Fibroblast of skin of left biceps (primary cell): ENCODE results near the gene CPLANE2.
"Not testable (repeated sequence)": the region's sequence is repeated elsewhere in the genome, so short reads cannot be mapped to it uniquely, and the experiment has no call there.

Experiments
- DNase-seq, 2 experiments: peaks; one replicate each; pipeline ENCODE4 v3.0.0-alpha.2; 2013; ENCODE audit warnings: low read depth in 2 of 2

Gene CPLANE2

DNA sequence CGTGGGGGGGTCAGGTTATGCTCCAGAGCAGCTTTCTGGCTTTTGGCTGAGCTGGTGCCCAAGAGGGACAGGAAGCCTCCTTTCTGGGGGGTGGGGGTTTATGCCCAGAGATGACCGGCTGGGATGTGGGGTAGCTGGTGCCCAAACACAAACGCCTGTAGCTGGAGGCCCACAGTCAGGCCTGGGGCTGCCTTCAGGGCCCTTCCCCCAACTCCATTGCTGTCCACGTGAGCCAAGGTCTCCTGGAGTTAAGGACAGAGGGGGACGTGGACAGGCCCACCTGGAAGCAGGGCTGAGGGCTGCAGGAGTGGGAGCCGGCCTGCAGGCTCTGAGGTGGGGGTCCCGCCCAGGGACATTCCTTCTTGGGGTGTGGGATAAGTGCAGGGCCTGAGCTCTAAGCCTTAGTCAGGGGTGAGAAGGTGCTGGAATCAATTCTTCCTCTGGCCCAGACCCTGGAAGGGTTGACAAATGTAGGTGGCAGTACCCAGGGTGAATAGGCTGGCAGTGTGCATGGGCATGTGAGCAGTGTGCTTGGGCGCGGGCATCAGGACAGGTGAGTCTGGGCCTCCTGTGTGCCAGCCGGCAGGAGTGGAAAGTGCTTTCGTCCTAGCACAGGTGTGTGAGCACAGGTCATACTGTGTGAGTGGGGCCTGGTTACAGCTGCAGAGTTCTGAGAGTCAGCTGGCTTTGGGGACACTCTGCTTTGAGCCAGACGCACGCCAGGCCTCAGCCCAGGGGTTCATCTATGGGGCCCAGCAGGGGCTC lies 6.8 kb downstream of the CPLANE2 start:
- DNase-seq = no peak

DNA sequence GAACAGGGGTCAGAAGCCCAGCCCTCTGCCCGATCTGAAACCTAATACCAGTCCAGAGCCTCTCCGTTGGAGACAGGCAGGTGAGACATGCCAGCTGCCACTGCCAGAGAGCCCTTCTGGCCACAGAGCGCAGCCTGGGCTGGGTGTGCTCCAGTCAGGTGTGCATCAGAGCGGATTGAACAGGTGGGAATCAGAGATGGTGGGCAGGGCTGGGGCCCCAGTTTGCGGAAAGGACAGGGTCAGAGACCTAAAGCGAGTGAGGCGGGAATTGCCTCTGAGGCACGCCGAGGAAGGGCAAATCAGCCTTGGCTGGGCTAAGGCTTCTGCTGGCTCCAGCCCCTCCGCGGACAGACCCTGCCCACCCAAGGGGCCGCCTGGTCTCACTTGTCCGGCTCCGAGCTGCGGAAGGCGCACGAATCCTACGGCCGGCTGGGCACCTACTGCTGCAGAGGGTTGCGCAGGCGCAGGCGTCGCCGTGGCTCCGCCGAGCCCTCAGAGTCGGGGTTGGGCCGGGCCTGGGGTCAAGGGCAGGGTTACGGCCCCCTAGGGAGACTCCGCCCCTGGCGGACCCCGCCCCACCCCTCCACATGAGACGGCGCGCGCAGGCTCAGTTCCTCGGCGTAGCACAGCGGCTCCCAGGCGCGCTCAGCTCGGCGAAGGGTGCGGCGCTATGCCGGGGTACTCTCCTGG lies 10.3 kb downstream of the CPLANE2 start:
- no peak for DNase-seq

DNA sequence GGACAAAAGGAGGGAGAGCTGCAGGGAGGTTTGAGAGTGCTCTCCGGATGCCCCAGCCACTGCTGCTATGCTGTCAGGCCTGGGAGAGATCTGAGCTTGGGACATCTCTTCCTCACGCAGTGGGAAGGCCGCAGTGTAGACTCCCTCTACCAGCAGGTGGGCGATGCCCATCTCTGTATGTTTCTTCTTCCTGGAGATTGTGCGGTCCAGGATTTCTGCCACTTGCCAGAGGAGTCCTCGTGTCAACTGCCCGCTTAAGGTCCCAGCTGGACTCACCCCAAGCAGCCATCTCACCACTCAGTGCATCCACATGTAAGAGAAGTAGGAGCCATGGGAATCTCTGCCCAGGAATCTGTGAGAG lies 10.9 kb downstream of the CPLANE2 start:
- DNase-seq = no peak

DNA sequence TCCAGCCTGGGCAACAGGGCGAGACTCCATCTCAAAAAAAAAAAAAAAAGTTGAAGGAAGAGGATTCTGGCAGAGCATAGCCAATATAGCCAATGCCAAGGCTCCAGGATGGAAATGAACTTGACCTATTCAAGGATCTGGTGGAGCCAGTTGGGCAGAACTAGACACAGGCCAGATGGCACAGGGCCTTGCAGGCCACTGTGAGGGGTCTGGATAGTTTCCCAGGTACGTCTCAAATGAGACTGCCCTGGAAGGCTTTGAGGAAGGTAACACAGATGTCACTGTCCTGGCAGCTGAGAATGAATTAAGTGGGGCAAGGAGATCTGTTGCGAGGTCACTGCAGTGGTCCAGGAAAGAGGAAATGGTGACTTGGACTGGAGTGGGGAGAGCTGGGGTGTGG lies 12.5 kb downstream of the CPLANE2 start:
- no peak for DNase-seq

DNA sequence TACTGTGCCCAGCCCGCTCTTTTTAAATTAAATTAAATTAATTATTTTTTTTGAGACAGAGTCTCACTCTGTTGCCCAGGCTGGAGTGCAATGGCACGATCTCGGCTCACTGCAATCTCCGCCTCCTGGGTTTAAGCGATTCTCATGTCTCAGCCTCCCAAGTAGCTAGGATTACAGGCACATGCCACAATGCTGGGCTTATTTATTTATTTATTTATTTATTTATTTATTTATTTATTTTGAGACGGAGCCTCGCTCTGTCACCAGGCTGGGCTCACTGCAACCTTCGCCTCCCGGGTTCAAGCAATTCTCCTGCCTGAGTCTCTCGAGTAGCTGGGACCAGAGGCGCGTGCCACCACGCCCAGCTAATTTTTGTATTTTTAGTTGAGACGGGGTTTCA lies 14.3 kb downstream of the CPLANE2 start:
- not testable (repeated sequence) for DNase-seq

DNA sequence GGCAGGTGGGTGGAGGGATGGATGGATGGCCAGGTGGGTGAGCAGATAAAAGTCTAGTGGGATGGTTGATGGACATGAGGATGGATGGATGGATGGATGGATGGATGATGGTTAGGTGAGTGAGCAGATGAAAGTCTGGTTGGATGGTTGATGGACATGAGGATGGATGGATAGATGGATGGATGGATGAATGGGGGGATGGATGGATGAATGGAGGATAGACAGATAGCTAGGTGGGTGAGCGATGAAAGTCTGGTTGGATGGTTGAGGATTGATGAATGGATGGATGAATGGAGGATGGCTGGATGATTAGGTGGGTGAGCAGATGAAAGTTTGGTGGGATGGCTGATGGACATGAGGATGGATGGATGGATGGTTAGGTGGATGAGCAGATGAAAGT lies 15.5 kb downstream of the CPLANE2 start:
- DNase-seq = no peak

DNA sequence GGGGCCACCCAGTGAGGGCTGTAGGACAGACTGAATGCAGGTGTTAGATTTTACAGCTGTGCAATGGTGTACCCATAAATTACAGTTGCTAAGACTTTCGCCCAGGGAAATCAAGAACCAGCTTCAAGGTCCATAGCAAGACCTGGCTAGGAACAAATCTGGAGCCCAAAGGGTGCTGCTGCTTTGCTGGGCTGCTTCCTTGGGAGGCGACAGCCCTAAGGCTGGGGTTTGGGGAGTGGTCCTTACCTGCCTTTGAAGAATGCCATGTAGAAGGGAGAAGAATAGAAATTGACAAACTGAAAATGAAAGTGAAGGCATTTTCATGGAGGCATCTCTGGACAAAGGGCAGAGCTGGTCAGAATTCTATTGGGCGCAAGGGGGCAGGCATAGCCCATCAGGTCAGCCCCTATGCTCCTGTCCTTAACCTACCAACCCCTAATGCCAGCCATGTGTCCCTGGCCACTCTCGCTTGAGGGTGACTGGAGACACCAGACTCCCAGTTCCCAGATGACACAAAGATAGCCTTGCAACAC lies 16.9 kb downstream of the CPLANE2 start:
- no peak for DNase-seq

DNA sequence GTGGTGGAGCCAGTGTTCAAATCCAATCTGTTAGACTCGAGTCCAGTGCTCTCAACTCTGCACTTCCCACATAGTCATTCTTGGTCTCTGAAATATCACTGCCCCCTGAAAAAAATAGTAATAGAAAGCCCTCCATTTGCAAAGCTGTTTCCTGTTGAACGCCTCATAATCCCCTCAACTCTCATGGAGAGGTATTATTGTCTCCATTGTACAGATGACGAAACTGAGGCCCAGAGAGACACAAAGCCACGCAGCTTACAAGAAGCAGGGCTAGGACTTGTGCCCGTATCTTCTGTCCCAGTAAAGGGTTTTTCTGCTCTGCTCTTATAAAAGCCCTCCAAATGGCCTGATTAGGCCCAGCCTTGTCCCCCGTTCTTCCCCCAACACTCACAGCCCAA lies 18.3 kb downstream of the CPLANE2 start:
- no peak for DNase-seq

DNA sequence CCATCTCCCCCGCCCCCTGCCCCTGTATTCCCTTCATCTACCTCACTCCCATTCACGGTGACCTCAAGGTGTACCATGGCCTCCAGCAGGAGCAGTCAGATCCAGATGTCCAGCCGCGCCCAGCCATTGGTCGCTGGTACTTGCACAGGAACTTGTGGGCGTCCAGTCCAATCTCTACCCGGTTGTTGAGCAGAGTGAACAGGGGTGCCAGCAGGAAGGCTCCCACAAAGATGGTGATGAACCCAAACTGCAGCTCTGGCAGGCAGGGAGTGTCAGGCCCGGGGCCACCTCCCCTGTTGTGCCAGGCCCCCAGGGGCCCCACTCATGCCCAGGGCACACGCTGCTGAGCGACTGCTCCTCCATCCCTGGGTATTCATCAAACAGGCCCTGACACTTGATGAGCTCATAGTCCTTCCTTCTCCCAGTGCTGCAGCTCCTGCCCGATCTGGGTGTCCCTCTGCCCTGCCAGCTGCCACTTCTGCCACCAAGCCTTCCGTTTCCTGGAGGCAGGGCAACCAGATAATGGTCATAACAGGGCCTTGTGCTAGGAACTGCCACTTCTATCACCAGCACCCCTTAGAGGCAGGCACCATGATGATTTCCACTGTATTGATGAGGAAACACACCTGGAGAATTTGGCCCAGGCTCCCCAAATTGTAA lies 18.8 kb downstream of the CPLANE2 start:
- no peak for DNase-seq

DNA sequence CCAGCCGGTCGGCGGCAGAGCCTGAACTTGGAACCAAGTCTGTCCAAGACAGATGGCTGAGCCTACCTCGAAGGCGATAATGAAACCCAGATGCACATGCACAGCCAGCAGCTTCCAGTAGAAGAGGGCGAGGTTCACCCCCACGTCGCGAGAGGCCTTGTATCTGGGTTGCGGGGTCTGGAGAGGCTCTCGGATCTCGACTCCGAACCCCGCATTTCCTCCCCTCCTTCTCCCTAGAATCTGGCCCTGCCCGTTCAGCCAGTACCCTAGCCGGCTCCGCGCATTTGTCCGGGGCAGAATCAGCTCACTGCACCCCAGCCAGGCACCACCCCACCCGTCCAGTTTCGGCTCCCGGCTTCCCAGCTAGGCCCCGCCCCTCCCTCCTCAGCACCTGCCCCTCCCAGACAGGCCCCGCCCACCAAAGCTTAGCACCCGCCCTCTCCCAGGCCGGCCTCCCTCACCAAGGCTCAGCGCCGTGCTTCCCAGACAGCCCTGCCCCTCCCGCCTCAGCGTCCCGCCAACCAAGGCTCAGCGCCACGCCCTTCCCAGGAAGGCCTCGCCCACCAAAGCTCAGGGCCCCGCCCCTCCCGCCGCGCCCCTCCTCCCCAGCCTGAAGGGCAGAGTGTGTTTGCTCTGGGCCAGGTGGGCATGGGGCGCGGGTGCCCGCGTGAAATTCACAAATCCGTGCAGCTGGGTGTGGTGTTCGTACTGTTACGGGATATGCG lies 19.8 kb downstream of the CPLANE2 start:
- peak; percentile 90 to 91 for DNase-seq

DNA sequence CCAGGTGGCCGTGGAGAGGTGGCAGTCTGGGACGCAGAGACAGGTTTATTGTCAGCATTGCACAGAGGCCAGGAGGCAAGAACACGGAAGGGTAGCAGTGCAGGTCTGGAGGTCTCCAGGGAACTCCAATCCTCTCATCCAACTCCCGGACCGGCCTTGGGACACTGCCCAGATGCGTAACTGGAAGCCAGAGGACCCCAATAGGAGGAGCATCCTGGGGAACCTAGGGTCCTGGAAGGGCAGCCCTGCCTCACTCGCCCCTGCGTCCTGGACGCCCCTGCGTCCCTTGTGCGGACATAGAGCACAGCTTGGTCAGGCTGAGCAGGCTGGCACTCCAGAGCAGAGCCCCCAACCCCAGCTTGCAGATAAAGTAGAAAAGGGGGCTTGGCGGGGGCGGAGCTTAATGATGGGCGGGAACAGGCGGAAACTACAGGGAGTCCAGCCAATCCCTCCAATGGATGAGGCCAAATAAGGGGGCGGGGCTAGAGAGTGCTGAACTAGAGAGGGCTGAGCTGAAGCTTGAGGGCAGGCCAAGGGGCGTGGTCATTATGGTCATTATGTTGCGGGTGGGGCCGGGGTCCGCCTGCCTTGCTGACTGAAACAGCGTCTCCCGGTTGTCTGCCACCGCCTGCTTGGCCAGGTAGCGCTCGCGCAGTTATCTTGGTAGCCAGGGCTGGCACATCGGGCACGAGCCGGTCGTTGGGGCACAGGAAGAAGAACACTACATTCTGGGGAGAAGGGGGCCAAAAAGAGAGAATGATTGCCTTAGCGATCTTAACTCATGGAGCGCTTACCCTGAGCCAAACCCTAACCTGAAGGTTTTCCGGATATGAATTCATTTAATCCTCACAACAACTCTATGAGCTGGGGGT lies 20.9 kb downstream of the CPLANE2 start:
- DNase-seq = peak; percentile 23 to 24

DNA sequence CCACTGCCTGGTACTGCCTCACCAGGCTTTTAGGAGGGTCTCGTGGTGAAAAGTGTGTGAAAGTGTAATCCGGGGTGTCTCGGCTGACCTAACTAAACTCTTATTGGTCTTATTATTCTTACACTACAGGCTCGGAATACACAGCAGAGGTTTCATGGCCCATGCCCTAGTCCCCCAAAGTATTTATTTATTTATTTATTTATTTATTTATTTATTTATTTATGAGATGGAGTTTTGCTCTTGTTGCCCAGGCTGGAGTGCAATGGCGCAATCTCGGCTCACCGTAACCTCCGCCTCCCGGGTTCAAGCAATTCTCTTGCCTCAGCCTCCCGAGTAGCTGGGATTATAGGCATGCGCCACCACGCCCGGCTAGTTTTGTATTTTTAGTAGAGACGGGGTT lies 21.7 kb downstream of the CPLANE2 start:
- not testable (repeated sequence) for DNase-seq

DNA sequence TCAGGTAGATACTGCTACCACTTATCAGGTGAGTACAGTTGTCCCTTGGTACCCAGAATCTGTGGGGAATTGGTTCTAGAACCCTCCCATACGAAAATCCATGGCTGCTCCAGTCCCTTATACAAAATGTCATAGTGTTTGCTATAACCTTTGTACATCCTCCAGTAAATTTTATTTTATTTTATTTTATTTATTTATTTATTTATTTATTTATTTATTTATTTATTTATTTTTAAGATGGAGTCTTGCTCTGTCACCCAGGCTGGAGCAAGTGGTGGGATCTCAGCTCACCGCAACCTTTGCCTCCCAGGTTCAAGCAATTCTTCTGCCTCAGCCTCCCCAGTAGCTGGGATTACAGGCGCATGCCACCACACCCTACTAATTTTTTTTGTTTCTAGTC lies 23.4 kb downstream of the CPLANE2 start:
- DNase-seq = not testable (repeated sequence)

DNA sequence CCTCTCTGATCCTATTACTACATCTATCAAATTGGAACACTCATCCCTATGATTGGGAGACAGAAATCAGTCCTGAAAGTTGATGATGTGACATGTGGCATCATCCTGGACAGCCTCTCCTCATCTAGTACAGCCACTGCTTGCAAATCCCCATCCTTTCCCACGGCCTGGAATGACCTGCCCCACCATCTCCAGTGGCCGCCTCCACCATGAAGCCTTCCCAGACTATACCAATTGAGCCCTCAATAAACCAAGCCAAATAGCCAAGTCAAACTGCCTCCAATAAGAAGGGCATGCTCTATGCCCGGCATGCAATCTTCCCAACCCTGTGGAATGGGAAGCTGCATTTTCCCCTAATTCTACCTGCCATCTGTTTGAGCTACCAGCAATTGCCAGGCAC lies 24.0 kb downstream of the CPLANE2 start:
- DNase-seq = no peak

DNA sequence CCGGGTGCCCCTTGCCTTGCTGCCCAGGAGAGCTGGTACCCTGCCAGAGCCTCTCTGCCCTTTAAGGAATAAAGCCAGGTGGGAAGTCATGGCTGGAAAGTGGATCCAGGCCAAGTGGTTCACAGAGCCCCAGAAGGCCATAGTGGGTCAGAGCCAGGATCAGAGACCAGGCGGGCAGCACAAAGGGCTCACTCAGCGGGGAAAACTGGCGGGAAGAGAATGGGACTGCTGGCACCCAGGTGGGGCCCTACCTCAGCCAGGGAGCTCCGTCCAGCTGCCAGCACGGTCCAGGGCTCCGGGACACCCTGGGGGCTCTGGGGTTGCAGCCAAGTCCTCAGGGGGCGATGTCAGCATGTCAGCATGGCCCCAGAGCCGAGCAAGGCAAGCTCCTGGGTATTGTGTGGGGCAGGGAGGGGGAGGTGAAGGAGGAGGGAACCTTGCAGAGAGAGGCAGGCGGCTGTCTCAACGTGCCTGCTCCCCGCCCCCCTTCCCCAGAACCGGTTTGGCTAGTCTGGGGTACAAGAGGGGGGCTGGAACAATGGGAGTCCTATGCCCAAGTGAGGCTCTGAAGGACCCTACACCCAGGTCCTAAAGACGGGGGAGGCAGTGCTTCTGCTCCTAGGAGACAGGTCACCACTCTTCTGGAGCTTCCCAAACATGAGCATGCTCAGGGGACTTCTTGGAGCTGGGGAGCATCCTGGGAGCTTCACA lies 24.6 kb downstream of the CPLANE2 start, which contains the start of gene ARHGEF19:
TSS of gene ARHGEF19 (minus strand) at position 402 of the 711 bp plus-strand sequence. CDS start 3,598 bp downstream, outside the sequence.
- DNase-seq = no peak

DNA sequence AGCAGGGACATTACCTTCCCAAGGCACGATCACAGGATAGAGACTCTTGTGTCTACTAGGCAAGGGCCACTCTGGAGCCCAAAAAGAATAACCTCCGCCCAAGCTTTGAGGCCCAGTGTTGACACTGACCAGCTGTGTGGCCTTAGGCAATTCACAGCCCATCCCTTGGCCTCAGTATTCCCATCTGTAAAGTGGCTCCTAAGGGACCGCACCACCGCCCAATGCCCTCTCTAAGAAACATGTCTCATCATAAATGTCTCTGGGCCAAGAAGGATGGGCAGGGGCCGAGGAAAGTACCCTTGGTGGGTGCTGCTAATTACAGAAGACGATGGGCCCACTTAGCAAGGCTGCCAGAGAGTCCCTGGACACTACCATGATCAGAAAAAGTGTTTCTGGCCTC lies 25.2 kb downstream of the CPLANE2 start:
- no peak for DNase-seq

DNA sequence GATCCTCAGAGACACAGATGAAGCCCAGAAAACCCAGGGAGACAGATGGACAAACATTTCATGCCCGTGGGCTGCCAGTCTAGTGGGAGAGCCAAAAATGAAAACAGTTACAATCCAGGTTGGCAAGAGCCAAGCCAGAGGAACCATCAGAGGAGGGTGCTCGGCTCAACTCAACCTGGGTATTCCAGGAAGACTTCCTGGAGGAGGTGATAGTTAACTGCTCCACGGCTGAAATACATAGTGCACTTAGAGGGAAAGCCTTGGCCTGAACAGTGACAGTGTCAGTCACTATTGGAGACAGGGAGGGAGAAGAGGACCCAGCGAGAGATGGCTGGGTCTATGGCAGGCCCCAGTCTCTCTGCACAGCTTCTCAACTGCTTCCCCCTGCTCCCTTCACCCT lies 26.4 kb downstream of the CPLANE2 start:
- no peak for DNase-seq

DNA sequence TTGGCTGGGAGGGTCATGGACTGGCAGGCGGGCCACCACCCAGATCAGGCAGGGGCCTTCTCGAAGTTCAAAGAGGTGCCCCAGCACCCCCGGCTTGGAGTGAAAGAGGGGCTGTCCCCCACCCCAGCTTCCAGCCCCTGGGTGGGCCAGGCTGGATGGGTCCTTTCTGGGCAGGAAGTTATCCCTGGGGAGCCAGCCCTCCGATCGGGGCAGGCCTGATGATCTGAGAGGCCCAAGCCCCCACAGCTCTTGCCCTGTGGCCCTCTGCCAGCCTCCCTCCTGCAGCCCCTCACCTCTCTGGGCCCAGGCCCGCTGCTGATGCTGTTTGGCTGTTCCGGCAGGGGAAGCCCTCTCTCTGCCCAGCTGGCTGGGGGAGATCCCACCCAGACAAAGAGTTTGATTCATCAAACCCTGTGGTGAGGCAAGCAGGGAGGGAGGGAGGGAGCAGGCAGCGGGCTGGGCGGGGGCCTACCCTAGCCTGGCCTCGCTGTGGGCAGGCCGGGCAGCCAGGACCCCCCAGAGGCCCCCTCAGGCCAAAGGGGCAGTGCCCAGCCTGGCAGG lies 27.1 kb downstream of the CPLANE2 start:
- no peak for DNase-seq

DNA sequence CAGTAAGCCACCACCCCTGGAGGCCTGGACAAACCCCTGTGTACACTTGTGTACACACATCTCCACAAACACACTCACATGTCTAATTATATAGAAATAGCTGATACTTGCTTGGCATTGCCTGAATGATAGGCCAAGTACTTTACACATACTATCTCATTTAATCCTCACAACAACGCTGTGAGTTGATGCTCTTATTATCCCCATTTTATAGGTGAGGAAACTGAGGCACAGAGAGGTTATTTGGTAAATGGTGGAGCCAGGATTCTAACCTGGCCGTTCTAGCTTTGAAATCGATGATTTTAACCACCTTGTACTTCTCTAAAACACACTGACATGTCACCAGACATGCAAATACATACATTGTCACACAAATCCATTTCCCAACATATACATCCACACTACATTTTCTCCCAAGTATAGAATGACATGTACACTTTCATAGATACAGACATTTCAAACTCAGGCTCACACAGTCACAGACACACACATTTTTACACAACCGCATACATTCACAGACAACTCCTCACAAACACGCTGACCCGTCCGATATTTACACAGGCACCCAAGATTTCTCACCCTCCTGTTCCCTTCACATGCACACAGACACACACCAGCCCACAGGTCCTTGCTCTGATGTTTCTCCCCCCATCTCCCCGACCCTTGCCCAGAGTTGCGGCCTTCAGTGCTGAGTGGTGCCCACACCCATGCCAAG lies 27.7 kb downstream of the CPLANE2 start:
- DNase-seq = no peak
